Activated CD4-positive, alpha-beta T cell treated with anti-CD3 and anti-CD28 coated beads, Interleukin-2, Interleukin-4, amounts not matched to agents 100 ng/mL and 50 ng/mL, durations not matched to agents 16 hours and 8 hours (primary cell): ENCODE data around the gene SDC1.

ENCODE experiments used
- DNase-seq: peaks from one replicate; pipeline ENCODE4 v3.0.0-alpha.2; 2020; ENCODE audit warnings: low spot score

SDC1 gene

GRCh38 chr2:20169796-20170703 is 54.9 kb downstream of the SDC1 start:
- DNase-seq, result no peak

GRCh38 chr2:20168727-20169696 is 55.9 kb downstream of the SDC1 start:
- no peak for DNase-seq

- no peak for DNase-seq
Observed at GRCh38 chr2:20168048-20168726, 56.7 kb downstream of the SDC1 start.

- no peak for DNase-seq
Observed at GRCh38 chr2:20167356-20167755, 57.6 kb downstream of the SDC1 start.

- no peak for DNase-seq
Observed at GRCh38 chr2:20165677-20166509, 59.0 kb downstream of the SDC1 start.

- no peak for DNase-seq
Observed at GRCh38 chr2:20164734-20165478, 60.0 kb downstream of the SDC1 start.

- DNase-seq, result no peak
Observed at GRCh38 chr2:20164061-20164733, 60.7 kb downstream of the SDC1 start.

- no peak for DNase-seq
Observed at GRCh38 chr2:20159411-20160070, 65.4 kb downstream of the SDC1 start.

DNA sequence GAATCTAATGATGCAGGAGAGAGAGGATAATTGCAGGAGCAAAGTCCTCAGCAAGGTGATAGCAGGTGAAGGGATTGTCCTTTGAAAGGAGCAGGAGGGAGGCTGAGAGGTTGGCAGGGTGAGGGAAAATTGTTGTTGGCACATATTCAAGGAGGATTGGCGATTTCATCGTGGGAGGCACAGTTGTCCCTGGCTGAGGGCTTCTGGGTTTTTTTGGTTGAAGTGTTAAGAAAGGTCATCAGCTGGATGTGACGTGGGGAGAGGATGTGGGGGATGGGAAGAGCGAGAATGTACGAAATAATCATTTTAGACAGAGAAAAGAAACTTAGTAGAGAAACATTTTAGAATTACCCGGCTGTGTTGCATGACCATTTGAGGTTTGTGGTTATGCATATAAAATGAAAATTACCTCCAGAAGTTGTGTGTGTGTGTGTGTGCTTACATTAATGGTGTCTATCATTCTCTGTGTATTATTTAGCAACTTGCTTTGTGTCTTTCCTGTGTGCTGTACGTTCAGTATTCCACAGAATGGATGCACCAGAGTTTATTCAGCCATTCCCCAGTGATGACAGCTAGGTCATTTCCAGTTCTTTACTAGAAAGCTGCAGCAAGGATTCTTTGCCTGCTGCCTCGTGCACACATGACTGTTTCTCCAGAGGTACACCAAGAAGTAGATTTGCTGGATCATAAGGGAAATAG is 67.6 kb downstream of the SDC1 start:
- no peak for DNase-seq

- DNase-seq, result no peak
Observed at GRCh38 chr2:20156836-20157192, 68.1 kb downstream of the SDC1 start.

DNA sequence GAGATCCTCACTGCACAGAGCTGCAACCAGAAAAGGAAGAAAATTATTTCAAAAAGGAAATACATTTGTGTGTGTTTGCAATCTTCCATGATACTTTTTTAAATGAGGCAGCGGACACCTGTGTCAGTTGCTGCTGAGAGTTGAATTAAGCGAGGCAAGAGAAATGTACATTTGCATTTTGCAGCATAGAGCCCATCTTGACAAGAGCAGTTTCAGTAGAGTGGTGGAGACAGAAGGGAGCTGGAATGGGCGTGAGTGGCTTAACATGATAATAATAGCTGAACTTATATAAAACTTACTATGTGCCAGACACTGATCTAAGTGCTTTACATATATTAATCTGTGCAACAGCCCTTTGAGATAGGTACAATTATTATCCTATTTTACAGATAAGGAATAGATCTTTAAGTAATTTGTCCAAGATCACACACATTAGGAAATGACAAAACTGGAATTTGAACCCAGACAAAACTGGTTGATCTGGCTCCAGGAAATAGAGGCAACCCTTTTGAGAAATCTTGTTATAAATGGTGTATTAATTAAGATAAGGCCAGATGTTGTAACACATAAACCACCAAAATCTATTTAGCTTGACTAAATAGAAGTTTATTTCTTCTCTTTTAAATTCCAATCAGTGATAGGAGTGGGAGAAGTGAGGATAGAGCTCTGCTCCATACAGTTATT is 68.7 kb downstream of the SDC1 start:
- no peak for DNase-seq

DNA sequence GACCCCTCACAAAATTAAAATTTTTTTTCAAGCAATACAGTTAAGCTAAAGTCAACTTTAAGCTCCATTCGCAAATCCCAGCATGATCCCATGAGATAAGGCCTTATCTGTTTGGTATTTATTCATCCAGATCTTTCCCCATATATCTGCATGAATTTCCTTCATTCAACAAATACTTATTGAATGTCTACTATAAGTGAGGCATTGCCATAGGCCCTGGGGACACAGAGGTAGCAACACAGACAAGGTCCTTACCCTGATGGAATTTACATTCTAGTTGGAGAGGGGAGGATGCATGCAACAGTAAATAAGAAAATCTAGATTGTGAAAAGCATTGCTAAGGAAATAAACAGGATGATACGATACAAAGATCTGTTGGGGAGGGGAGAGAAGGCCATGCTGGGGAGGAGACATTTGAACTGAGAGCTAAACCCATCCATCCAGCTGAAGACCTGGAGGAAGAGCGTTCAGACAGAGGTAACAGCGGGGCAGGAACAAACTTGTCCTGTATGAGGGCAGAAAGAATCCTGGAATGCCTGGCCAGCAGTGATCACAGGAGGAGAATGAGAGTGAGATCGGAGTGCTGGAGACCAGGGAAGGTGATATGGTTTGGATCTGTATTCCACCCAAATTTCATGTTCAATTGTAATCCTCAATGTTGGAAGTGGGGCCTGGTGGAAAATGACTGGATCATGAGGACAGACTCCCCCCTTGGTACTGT is 71.6 kb downstream of the SDC1 start:
- DNase-seq, result no peak

DNA sequence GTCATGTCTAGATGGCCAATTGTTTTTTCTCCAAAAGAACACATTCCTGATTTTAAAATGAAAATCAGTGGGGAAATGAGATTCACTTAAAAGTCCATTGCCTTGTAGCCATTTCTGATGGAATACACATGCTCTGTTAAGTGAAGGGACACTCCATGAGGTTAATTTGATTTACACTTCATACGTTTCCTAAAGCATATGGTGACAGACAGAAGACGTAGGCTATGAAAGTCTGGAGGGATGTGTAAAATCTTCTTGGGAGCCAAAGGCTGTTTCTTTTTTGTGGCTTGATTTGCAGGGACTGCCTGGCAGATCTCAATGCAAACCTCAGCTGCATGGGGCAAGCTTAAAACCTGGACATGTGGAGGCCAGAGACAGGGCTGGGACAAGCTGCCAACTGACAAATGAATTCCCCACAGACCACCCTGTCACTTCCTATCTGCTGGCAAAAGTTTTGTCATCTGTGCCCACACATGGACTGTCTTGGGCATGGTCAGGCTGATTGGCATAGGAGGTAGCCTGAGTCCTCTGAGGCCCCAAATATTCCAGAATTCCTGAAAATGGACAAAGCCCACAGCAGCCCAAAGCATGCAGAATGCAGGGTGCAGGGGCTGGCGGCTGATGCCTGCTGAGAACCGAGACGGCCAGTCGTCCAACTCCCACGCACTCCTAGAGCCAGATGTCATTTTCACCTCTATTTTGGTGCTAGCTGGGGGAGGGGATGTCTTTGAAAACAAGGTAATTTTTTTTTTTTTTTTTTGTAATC is 73.9 kb downstream of the SDC1 start:
- DNase-seq, result no peak
